ENCODE data around the gene LRRC70.

LRRC70 gene

GRCh38 chr5:62572918-62573514, 5.6 kb upstream of the LRRC70 start:
- DNase-seq (ENCODE audit: extremely low spot score, insufficient read length, low read depth) (no peak), FAIRE-seq (no peak)

- DNase-seq (ENCODE audit: extremely low spot score, insufficient read length, low read depth) (no peak), FAIRE-seq (no peak)
Measured at GRCh38 chr5:62574599-62574998, 4.0 kb upstream of the LRRC70 start.

GRCh38 chr5:62575066-62575465, 3.6 kb upstream of the LRRC70 start:
- no peak for FAIRE-seq
- DNase-seq (ENCODE audit: extremely low spot score, insufficient read length, low read depth), result no peak

- no peak for FAIRE-seq
- no peak for DNase-seq (ENCODE audit: extremely low spot score, insufficient read length, low read depth)
Measured at GRCh38 chr5:62575489-62575888, 3.1 kb upstream of the LRRC70 start.

GRCh38 chr5:62576570-62577170, 1.9 kb upstream of the LRRC70 start:
- FAIRE-seq (no peak), DNase-seq (ENCODE audit: extremely low spot score, insufficient read length, low read depth) (no peak)

GRCh38 chr5:62577488-62577887, 1.1 kb upstream of the LRRC70 start:
- no peak for DNase-seq (ENCODE audit: extremely low spot score, insufficient read length, low read depth)
- FAIRE-seq, result no peak

GRCh38 chr5:62579761-62580160, 1.1 kb downstream of the LRRC70 start:
- DNase-seq (ENCODE audit: extremely low spot score, insufficient read length, low read depth), result no peak
- no peak for FAIRE-seq

- no peak for FAIRE-seq
- DNase-seq (ENCODE audit: extremely low spot score, insufficient read length, low read depth), result no peak
Measured at GRCh38 chr5:62581836-62582597, 3.4 kb downstream of the LRRC70 start.

GRCh38 chr5:62584391-62584790, 5.8 kb downstream of the LRRC70 start:
- DNase-seq (ENCODE audit: extremely low spot score, insufficient read length, low read depth), result no peak
- FAIRE-seq, result no peak

GRCh38 chr5:62585306-62585705, 6.7 kb downstream of the LRRC70 start:
- no peak for FAIRE-seq

GRCh38 chr5:62585751-62586150, 7.1 kb downstream of the LRRC70 start:
- DNase-seq (ENCODE audit: extremely low spot score, insufficient read length, low read depth) (no peak), FAIRE-seq (peak; percentile 42)

More at GRCh38 chr5:62585306-62585705, 6.7 kb downstream of the LRRC70 start:
- DNase-seq (ENCODE audit: extremely low spot score, insufficient read length, low read depth), result no peak

GRCh38 chr5:62587737-62588136, 9.1 kb downstream of the LRRC70 start:
- no peak for DNase-seq (ENCODE audit: extremely low spot score, insufficient read length, low read depth)
- no peak for FAIRE-seq

GRCh38 chr5:62588668-62589067, 10.0 kb downstream of the LRRC70 start:
- DNase-seq (ENCODE audit: extremely low spot score, insufficient read length, low read depth) (no peak), FAIRE-seq (no peak)

- DNase-seq (ENCODE audit: extremely low spot score, insufficient read length, low read depth) (no peak), FAIRE-seq (no peak)
Measured at GRCh38 chr5:62589504-62589903, 10.9 kb downstream of the LRRC70 start.

- DNase-seq (ENCODE audit: extremely low spot score, insufficient read length, low read depth) (no peak), FAIRE-seq (no peak)
Measured at GRCh38 chr5:62590387-62590786, 11.8 kb downstream of the LRRC70 start.

GRCh38 chr5:62592558-62592957, 13.9 kb downstream of the LRRC70 start:
- DNase-seq (ENCODE audit: extremely low spot score, insufficient read length, low read depth) (no peak), FAIRE-seq (no peak)

GRCh38 chr5:62593331-62593730, 14.7 kb downstream of the LRRC70 start:
- no peak for DNase-seq (ENCODE audit: extremely low spot score, insufficient read length, low read depth)

GRCh38 chr5:62594364-62594984, 15.9 kb downstream of the LRRC70 start:
- DNase-seq (ENCODE audit: extremely low spot score, insufficient read length, low read depth) (no peak), FAIRE-seq (no peak)

More at GRCh38 chr5:62593331-62593730, 14.7 kb downstream of the LRRC70 start:
- FAIRE-seq, result no peak

GRCh38 chr5:62596096-62596495, 17.5 kb downstream of the LRRC70 start:
- no peak for FAIRE-seq
- no peak for DNase-seq (ENCODE audit: extremely low spot score, insufficient read length, low read depth)

- no peak for FAIRE-seq
- DNase-seq (ENCODE audit: extremely low spot score, insufficient read length, low read depth), result no peak
Measured at GRCh38 chr5:62596691-62597090, 18.1 kb downstream of the LRRC70 start.

GRCh38 chr5:62597314-62597713, 18.7 kb downstream of the LRRC70 start:
- FAIRE-seq (no peak), DNase-seq (ENCODE audit: extremely low spot score, insufficient read length, low read depth) (no peak)
